ENCODE measurements around the gene HOTAIR. TPM values are rescaled to one million over a fixed set of nuclear protein-coding genes. Genes with fewer than 3 reads are reported as not detected.

Gene HOTAIR
- total RNA-seq, 1 donor from 2014 or later: 1.3 TPM

- no peak for DNase-seq (ENCODE audit: low read depth)
Measured at GRCh38 chr12:53961025-53961761, 13.6 kb downstream of the HOTAIR start.

GRCh38 chr12:53960187-53961024 is 14.3 kb downstream of the HOTAIR start:
- DNase-seq (ENCODE audit: low read depth): no peak

GRCh38 chr12:53959314-53959713 is 15.4 kb downstream of the HOTAIR start:
- DNase-seq (ENCODE audit: low read depth): no peak

DNA sequence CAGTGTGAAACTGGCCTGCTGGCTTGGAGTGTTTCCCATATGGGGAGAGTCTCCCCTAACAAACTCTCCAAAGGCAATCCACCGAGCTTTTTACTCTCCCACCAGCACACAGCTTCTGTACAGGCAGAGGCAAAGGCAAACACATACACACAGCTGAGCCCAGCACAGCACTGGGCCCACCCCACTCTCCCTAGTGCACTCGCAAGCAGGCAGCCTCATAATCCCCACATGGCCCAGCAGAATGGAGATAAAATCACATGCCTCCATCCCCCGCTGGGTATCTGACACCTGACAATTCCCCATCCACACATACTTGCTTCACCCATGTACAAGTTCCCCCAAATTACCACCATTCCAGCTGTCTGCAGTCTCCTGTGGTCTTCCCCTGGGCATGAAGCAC is 16.6 kb downstream of the HOTAIR start:
- no peak for DNase-seq (ENCODE audit: low read depth)

- DNase-seq (ENCODE audit: low read depth): no peak
Measured at GRCh38 chr12:53956914-53957536, 17.7 kb downstream of the HOTAIR start.

DNA sequence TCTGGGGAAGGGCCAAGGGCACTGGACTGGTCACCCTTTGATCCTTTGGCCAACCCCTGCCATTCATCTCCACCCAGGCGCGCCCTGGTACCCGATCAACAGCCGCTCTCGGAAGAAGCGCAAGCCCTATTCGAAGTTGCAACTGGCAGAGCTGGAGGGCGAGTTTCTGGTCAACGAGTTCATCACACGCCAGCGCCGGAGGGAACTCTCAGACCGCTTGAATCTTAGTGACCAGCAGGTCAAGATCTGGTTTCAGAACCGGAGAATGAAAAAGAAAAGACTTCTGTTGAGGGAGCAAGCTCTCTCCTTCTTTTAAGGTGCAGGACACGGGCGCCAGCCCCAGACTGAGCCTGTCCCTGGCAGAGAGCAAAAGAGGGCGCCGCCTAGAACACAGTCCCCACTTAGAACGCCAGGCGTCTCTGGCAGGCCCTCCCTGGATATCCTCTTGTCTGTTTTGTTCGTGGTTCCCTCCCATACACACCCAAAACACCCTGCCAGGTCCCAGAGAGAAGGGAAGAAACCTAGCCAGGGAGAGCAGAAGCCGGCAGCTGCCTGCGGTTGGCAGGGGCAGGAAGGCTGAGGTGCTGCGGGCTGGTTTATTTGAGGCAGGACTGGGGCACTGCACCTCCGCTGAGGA is 18.4 kb downstream of the HOTAIR start:
- no peak for DNase-seq (ENCODE audit: low read depth)

DNA sequence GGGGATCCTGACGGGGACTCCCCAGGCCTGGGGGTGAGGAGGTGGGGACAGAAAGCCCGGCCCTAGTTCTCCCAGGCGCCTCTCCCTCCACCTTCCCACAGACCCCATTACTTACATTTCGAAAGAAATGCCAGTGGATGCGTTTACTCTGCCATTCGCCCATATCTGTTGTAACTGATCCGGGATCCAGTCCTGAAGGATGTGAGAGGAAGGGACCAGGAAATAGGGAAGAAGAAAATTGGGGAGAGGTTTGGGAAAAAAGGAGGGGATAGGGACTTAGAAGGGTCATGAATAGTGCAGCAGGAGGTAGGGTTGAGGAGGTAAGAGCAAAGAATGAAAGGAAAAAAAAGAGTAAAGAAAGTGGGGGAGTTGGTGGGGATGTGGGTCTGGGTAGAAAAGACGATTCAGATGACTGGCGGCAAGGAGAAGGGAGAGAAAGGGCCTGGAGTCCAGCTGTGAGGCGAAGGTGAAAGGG is 18.9 kb downstream of the HOTAIR start:
- DNase-seq (ENCODE audit: low read depth): no peak

GRCh38 chr12:53955036-53955775 is 19.5 kb downstream of the HOTAIR start:
- no peak for DNase-seq (ENCODE audit: low read depth)

DNA sequence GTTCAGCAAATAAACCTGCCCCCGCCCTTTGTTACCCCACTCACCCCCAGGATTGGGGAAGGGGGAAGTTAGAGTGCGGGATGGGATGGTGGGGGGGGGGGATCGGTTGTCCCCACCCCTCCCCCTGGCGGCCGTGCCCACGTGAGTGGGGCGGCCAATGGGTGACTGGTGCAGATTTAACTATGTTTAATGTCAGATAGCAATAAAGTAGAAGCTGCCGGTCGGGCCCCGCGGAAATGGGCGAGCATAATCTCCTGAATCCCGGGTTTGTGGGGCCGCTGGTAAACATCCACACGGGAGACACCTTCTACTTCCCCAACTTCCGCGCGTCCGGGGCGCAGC is 20.1 kb downstream of the HOTAIR start, which contains the start of gene HOXC12:
TSS of gene HOXC12 (plus strand) at position 210 of the 342 bp plus-strand sequence. CDS start at position 237, 27 bp downstream.
- DNase-seq (ENCODE audit: low read depth): no peak

DNA sequence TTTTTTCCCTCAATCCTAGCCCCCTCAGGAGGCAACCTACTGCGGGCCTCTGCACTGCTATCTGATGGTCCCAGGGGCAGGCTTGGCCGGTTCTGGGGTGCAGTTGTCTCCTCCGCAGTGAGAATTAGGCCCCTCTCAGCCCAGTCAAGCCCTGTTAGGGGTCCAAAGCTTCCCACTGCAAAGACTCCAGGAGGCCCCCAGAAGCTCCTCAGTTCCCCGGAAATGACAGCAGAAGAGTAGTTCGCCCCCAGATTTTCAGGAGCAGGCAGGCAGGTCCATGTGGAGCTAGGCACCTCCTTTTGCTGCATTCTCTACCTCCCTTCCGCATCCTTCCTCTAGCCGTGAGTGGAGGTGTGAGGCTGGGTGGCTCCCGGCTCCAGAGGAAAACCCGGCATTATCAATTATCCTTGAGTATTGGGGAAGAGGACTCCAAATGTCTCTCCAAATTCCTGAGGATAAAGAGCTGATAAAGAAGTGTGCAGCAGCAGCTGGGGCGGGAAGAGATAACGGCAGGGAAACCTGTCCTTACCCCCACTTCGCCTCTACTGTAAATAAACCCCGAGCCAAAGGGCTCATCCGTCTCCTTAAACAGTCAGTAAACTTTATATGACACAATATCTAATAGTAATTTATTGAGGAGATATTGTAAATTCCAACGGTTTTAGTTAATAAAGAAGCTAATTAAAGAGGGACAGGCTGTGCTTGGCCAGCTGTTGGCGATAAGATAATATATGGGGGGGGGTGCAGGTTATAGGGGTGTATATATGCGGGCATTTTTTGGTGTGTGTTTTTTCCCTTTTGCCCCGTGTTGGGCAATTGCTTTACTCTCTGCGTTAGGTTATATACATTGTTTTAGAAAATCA is 20.7 kb downstream of the HOTAIR start:
- no peak for DNase-seq (ENCODE audit: low read depth)

GRCh38 chr12:53952871-53953734 is 21.7 kb downstream of the HOTAIR start:
- no peak for DNase-seq (ENCODE audit: low read depth)

- DNase-seq (ENCODE audit: low read depth): no peak
Measured at GRCh38 chr12:53952335-53952694, 22.4 kb downstream of the HOTAIR start.

GRCh38 chr12:53951577-53952334 is 23.0 kb downstream of the HOTAIR start:
- no peak for DNase-seq (ENCODE audit: low read depth)

DNA sequence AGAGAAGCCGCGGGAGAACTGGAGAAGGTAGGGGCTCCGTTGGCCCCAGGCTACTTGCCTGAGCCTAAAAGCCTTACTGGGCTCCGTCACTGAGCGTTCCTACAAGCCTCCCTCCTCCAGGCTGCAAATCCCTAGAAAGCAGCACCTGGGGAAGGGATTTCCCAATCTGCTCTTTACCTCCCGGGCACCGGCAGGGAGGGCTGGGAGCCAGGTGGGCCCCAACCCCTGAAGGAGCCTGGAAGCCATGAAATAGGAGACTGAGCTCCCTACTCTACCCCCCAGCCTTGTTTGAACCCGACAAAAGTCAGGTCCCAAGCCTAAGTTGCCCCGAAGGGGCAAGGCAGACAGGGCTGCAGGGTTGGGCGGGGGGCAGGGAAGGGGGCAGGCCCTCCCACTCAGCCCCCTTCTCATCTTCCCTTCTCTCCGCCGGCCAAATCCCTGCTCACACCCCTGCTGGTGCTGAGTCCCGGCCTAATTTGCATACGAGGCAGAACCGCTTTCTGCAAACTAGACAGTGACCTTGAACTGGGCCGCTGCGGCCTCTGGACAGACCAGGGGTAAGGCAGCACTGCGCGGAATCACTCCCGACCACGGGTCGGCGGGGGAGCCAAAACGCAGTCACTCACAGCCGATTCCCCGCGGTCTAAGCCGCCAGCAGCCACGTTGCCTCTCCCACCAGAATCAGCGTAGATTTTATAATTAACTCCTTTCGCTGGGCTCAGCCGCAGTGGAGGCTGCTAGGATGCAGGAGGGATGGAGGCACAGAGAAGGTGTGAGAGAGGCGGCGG is 23.8 kb downstream of the HOTAIR start:
- no peak for DNase-seq (ENCODE audit: low read depth)

- no peak for DNase-seq (ENCODE audit: low read depth)
Measured at GRCh38 chr12:53950437-53950773, 24.3 kb downstream of the HOTAIR start.

DNA sequence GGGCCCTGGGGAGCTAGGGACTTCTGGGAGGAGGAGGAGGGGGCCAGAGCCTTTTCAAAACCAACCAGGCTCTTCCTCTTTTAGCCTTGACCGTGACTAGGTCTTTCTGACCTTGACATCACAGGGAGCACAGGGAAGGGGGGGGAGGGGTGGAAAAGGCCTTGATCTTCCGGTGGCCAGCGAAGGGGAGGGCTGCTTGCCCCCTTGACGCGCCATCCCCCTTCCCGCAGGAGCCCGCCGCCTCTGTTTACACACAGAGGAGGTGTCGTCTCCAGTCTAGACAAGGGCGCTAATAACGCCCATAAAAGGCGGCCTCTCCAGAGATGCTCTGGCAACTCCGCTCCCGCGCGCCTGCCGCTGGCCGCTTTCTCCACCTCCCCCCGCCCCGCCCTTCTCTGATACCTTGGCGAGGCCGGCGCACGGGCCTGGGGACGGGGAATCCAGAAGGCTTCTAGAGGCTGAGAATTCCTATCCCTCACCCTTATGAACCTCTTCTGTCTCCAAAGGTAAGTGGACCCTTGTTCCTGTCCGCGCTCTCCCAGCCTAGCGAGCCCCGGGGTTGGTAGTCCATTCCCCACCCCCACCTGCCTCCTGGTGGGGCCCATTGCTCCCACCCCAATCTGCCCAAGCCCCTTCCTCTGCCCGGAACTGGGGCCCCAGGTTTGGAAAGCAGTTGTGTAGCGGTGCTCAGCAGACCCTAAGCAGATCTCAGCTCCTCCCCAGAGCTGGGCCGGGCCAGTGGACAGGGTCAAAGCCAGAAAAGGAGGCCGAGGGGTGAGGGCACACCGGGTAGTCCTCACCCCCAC is 24.9 kb downstream of the HOTAIR start:
- DNase-seq (ENCODE audit: low read depth): no peak
